Stimulated activated CD4-positive, alpha-beta T cell treated with anti-CD3 and anti-CD28 coated beads, Interleukin-4, amount 100 ng/mL, for 1 hour (primary cell): ENCODE results near the gene PIGB.
"Not testable (repeated sequence)": the region's sequence is repeated elsewhere in the genome, so short reads cannot be mapped to it uniquely, and the experiment has no call there.

ENCODE experiments used
- DNase-seq: peaks from one replicate; pipeline ENCODE4 v3.0.0-alpha.2; 2020

The PIGB gene

DNA sequence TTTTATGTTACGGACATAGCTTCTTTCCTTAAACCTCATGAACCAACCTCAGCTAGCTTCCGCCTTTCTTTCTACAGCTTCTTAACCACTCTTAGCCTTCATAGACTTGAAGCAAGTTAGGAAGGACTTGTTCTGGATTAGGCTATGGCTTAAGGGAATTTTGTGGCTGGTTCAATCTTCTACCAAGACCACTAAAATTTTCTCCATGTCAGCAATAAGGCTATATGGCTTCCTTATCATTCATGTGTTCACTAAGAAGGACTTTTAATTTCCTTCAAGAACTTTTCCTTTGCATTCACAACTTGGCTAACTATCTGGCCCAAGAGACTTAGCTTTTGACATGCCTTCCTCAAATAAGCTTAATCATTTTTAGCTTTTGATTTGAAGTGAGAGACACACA, 64.7 kb downstream of the PIGB start:
- DNase-seq, result no peak

DNA sequence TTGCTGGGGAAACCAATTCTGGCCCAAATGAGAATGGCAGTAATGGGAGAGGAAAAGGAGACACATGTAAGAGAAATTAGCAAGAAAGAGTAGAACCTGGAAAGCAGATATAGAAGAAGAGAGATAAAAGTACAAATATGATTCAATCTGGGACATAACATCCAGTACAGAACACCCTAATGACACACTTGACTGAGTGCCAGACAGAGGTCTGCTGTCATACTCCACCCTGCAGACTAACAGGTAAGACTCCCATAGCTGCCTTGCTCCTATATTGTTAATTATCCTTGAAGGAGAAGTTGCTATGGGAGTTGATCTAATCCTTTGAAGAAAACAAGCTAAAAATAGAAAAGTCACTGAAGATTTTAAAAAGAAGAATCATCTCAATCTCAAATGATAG, 68.0 kb downstream of the PIGB start:
- no peak for DNase-seq

DNA sequence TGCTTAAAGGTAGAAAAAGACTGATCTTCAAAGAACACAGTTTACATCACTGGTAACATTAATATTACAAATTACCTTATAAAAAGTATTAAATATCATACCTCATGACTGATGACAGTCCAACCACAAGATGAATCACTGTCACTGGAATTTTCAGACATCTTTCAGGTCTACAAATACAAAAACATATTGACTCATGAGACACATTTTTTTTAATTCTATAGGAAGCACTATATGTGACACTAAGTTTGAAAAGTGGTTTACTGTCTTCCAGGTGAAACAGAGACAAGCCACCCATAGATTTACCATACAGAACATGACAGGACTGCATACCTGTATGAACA, 70.2 kb downstream of the PIGB start:
- DNase-seq, result no peak

- no peak for DNase-seq
Measured at GRCh38 chr15:55394694-55395093, 75.7 kb downstream of the PIGB start.

- DNase-seq, result no peak
Measured at GRCh38 chr15:55398243-55398642, 79.2 kb downstream of the PIGB start.

DNA sequence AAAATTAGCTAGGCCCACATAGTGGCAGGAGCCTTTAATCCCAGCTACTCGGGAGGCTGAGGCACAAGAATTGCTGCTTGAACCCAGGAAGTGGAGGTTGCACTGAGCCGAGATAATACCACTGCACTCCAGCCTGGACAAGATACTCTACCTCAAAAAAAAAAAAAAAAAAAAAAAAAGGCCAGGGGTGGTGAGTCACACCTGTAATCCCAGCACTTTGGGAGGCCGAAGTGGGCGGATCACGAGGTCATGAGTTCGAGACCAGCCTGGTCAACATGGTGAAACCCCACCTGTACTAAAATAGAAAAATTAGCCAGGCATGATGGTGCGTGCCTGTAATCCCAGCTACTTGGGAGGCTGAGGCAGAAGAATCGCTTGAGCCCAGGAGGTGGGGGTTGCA, 81.0 kb downstream of the PIGB start:
- not testable (repeated sequence) for DNase-seq

GRCh38 chr15:55401786-55402246, 82.8 kb downstream of the PIGB start:
- no peak for DNase-seq

DNA sequence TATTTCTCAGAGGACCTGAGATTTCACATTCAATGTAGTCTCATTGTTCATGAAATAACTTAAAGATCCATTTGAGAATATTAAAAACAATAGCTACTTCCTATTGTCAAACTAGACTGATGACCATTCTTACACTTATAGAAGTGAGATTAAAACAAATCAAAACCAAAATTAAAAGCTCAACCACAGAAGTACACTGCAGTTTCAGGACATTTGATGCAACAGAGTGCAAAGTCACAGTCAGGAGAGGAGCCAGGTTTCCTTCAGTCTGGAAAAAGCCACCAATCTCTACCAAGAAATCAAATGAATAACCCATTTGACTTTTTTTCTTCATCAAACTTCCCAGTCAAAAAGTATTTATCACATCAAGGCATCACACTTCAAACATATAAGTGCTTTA, 83.7 kb downstream of the PIGB start:
- no peak for DNase-seq

DNA sequence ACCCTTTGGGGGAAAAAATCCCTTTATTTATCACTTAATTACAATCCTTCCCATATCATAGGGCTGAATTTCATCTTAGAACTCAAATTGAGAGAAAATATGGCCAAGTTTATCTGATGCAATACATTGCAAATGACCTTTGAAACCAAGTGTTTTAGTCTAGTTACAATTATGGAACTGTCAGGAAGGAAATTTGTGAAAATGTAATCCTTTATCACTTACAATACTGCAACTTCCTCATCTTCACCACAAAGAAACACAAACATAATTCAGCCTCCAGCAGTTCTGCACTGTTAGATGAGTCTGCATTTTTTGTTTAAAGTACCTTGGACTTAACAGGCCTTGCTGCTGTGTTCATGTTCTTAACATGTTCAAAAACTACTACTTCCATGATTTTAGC, 84.5 kb downstream of the PIGB start:
- no peak for DNase-seq
